MCF 10A (cell line): ENCODE results near the gene YTHDC1. TPM values are rescaled to one million over a fixed set of nuclear protein-coding genes. Genes with fewer than 3 reads are reported as not detected.

Experiments
- BruUV-seq: library from RNA; stranded (reverse); fragments of 400-500 nt; replicated peaks from 2 replicates; lab custom pipeline; 2021; lab: Mats Ljungman, UMichigan
- CTCF ChIA-PET: fragments of 300-600 bp; sonication (Branson Sonifier 250); formaldehyde crosslinking; extraction: SDS; loops from one replicate; lab custom pipeline; 2021; ENCODE audit warnings: antibody characterized with exemption, inconsistent platforms; lab: Yijun Ruan, JAX
- POLR2A ChIA-PET: fragments of 300-600, 350-650 bp; sonication (Branson Sonifier 250); formaldehyde crosslinking; extraction: SDS; loops from one replicate; lab custom pipeline; 2020; ENCODE audit warnings: antibody characterized with exemption, inconsistent platforms; lab: Yijun Ruan, JAX
- DNase-seq: peaks from one replicate; pipeline ENCODE4 v3.0.0-alpha.2; 2018; ENCODE audit not compliant: unreplicated experiment
- H3K27ac Mint-ChIP-seq: one replicate; pipeline ENCODE4 v1.8.0; 2022; ENCODE audit warnings: mild to moderate bottlenecking, low read depth, mixed read lengths; ENCODE audit not compliant: unreplicated experiment
- H3K27me3 Mint-ChIP-seq: one replicate; pipeline ENCODE4 v1.8.0; 2022; ENCODE audit warnings: mixed read lengths; ENCODE audit not compliant: insufficient read depth, unreplicated experiment
- H3K36me3 Mint-ChIP-seq: one replicate; pipeline ENCODE4 v1.8.0; 2022; ENCODE audit warnings: mild to moderate bottlenecking, moderate library complexity, mixed read lengths; ENCODE audit not compliant: insufficient read depth, unreplicated experiment
- H3K4me1 Mint-ChIP-seq: one replicate; pipeline ENCODE4 v1.8.0; 2022; ENCODE audit warnings: mixed read lengths; ENCODE audit not compliant: insufficient read depth, unreplicated experiment
- H3K4me3 Mint-ChIP-seq: one replicate; pipeline ENCODE4 v1.8.0; 2022; ENCODE audit warnings: mild to moderate bottlenecking, moderate library complexity, mixed read lengths; ENCODE audit not compliant: unreplicated experiment
- H3K9me3 Mint-ChIP-seq: one replicate; pipeline ENCODE4 v1.8.0; 2022; ENCODE audit warnings: mixed read lengths; ENCODE audit not compliant: unreplicated experiment
- CTCF ChIP-seq: fragments of 200-600 bp; IDR thresholded peaks from one replicate; pipeline ENCODE4 v1.8.0; 2022; ENCODE audit warnings: antibody characterized with exemption, mild to moderate bottlenecking; ENCODE audit not compliant: unreplicated experiment
- intact Hi-C: fragments of 100-400 bp; cut with micrococcal nuclease; formaldehyde crosslinking; loops from 2 replicates; pipeline ENCODE4 v1.14.1; 2022
- total RNA-seq: library from RNA; stranded (reverse); gene quantifications from 2 replicates; pipeline ENCODE4 v1.2.3, GENCODE V29; 2022

YTHDC1 gene
- total RNA-seq, 1 experiment from 2014 or later = 123 TPM

GRCh38 chr4:68299492-68300457 lies 50.1 kb downstream of the YTHDC1 start:
- H3K9me3 Mint-ChIP-seq = no peaks in the 10 kb centered on the region

GRCh38 chr4:68297137-68297536 lies 52.8 kb downstream of the YTHDC1 start:
- POLR2A ChIA-PET = no interaction called here
- Mint-ChIP-seq H3K27me3 (no peaks in the 10 kb centered on the region), H3K36me3 (no peaks in the 10 kb centered on the region), H3K4me1 (no peaks in the 10 kb centered on the region), H3K27ac (no peak overlapping the region), H3K4me3 (no peak overlapping the region), H3K9me3 (no peaks in the 10 kb centered on the region)
- CTCF ChIA-PET = no interaction called here
- DNase-seq = no peak
- intact Hi-C loops = no loop called here
- no peak for TF ChIP-seq CTCF
- no TSS peak for BruUV-seq

More at GRCh38 chr4:68299492-68300457, 50.1 kb downstream of the YTHDC1 start:
- Mint-ChIP-seq H3K27me3 (no peaks in the 10 kb centered on the region), H3K36me3 (no peaks in the 10 kb centered on the region), H3K4me3 (no peak overlapping the region), H3K27ac (no peak overlapping the region), H3K4me1 (no peaks in the 10 kb centered on the region)
- no peak for DNase-seq
- BruUV-seq = no TSS peak
- intact Hi-C loops = no loop called here
- CTCF ChIA-PET = no interaction called here
- TF ChIP-seq CTCF = no peak
- POLR2A ChIA-PET = interaction anchor here (0.8 kb wide), 1 partner anchor 26 kb away, joined by 3 read pairs; no protein-coding TSS in a partner anchor

- H3K27me3 Mint-ChIP-seq = no peaks in the 10 kb centered on the region
- CTCF ChIA-PET = no interaction called here
- no peak for DNase-seq
- POLR2A ChIA-PET = no interaction called here
- no peaks in the 10 kb centered on the region for H3K36me3 Mint-ChIP-seq
- H3K27ac Mint-ChIP-seq = no peak overlapping the region
- no TSS peak for BruUV-seq
- no peak overlapping the region for H3K4me3 Mint-ChIP-seq
- no peaks in the 10 kb centered on the region for H3K9me3 Mint-ChIP-seq
- no peaks in the 10 kb centered on the region for H3K4me1 Mint-ChIP-seq
- no peak for TF ChIP-seq CTCF
- intact Hi-C loops = no loop called here
Measured at GRCh38 chr4:68291256-68291655, 58.6 kb downstream of the YTHDC1 start.

- TF ChIP-seq CTCF = no peak
- Mint-ChIP-seq H3K4me3 (no peak overlapping the region), H3K27ac (no peak overlapping the region), H3K36me3 (no peaks in the 10 kb centered on the region), H3K9me3 (no peaks in the 10 kb centered on the region), H3K4me1 (no peaks in the 10 kb centered on the region), H3K27me3 (no peaks in the 10 kb centered on the region)
- DNase-seq = no peak
- intact Hi-C loops = no loop called here
- ChIA-PET CTCF (interaction anchor here (1.1 to 1.3 kb wide), 2 partner anchors 14 to 33 kb away, joined by 3 read pairs; no protein-coding TSS in a partner anchor), POLR2A (no interaction called here)
- BruUV-seq = no TSS peak
Measured at GRCh38 chr4:68288393-68288740, 61.5 kb downstream of the YTHDC1 start.
